Kidney glomerular epithelial cell (primary cell): ENCODE data around the gene AOPEP.

Source experiments
- DNase-seq: peaks from one replicate; lab custom pipeline; 2025; lab: John Stamatoyannopoulos, UW

AOPEP gene

DNA sequence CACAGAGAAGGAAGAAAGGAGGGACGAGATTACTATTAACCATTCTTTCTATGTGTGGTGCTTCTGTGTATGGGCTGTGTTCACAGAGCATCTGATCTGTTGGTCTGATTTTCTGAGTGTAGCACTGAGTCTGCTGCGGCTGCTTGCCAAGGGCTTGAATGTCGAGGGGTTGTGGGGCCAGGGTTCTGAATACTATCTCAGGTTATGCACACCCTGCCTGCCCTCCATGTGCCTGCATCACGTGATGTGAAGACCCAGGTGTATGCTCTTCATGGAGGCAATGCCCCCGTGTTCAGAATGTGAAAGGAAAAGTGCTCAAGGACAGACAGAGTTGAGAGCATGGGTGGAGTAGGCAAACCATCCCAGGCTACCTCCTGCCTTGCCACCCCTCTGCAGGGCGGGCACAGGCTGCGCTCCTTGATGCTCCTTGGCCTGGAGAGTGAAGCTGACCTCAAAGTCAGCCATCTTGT is 336.1 kb downstream of the AOPEP start:
- DNase-seq = no peak

DNA sequence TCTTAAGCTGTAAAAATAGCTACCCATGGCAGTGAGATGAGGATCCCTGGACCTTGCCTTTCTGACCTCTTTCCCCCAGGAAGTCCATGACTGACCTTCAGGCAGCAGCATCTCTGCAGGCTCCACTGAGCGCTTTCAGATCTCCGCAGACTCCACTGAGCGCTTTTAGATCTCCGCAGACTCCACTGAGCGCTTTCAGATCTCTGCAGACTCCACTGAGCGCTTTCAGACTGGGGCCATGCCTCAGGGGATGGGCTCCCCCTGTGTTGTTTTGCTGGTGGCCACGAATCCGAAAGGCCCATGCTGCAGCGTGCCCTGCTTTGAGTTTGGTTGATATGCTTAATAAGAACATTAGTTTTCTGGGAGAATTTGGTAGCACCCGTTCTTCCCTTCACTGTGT is 336.8 kb downstream of the AOPEP start:
- DNase-seq = no peak

DNA sequence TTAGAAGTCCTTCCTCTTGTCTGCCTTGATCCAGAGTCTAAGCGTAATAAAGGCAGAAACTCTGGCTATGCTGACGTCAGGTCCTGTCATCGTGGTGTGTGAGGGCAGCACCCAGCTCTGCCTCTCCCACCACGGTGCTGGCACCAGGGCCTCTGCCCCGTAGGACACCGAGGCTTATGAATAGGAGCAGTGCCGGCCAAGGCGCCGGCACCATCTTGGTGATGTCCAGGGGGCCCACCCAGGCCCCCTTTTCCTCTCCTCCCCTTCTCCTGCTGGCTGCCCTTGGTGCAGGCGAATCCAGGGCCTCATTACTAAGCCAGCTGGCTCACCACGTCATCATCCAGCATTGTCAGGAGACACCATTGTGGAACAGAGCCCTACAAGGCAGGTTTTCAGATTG is 338.7 kb downstream of the AOPEP start:
- no peak for DNase-seq

DNA sequence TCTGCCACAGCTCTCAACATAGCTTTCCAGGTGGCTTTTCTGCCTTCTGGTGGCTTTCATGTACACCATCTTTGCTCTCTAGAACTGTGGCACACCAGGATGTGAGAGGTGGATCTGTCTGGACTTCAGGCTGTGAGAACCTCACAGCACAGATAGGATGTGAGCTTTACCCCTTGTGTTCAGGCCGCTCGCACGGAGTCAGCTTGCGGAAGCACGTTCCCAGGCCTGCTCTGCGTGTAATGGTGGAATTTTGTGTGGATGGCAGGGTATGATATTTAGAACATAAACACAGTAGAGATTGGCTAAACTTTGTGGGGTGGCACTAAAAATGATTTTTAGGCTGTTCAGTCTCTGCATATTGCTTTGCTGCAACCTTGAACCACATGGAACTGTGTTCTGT is 340.6 kb downstream of the AOPEP start:
- DNase-seq = no peak

DNA sequence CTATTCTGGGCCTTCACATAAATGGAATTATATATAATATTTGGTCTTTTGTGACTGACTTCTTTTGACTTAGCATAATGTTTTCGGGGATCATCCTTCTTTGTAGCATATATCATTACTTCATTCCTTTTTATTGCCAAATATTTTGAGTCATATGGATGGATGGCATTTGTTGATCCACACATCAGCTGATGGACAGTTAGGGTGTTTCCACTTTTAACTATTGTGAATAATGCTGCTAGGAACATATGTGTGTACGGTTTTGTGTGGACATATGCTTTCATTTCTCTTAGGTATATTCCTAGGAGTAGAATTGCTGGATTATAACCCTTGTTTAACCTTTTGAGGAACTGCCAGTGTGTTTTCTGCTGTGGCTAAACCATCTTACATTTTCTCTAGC is 341.4 kb downstream of the AOPEP start:
- no peak for DNase-seq

DNA sequence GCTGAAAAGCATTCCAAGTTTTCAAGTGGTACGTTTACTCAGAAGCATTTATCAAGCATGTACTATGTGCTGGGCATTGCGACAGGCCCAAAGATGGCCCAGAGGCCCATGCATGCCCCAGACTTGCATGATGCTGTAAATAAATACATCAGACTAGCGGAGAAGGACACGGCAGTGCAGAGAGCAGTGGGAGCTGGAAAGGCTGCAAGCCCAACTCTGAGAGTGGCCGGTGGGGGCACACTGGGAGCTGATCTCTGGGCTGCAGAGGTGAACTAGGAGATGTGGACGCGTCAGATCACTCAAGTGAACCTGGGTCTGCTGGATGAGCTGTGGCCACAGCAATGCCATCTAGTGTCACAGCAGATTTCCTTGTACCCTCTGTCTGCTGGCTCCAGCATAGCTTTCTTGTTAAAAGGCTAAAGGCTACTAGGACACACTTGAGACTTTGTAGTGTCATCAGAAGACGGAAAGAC is 344.1 kb downstream of the AOPEP start:
- no peak for DNase-seq

DNA sequence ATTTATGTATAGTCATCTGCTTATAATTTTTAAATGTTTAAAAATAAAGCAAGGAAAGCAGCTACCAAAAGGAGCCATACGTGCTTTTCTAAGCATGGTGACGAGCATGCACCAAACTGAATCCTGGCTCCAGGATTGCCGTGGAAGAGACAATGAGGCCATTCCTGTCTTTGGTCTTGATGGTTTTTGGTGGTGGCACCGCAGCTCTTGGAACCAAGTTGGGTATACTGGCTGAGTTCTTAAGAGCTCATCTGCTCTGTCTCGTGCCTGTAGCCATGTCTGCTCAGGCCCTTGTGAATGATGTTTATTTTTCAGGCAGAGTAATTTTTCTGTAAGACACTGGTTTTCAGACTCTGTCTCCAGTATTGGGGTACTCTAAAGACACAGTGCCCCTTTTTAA is 345.0 kb downstream of the AOPEP start:
- DNase-seq = no peak

DNA sequence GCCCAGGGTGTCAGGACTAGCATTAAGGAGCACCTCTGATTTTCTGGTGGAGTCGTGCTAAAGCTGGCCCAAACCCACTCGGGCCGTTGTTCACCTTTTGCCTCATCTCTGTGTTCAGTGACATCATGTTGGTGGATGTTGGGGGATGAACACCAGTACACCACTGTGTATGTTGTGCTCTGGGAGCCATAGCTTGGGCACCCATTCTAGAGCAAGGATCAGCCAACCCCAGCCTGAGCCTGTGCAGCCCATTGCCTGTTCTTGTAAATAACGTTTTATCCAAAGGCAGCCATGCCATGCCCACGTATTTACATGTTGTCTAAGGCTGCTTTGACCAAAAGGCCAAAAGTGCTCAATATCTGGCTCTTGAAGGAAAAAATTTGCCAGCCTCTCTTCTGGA is 345.4 kb downstream of the AOPEP start:
- no peak for DNase-seq

DNA sequence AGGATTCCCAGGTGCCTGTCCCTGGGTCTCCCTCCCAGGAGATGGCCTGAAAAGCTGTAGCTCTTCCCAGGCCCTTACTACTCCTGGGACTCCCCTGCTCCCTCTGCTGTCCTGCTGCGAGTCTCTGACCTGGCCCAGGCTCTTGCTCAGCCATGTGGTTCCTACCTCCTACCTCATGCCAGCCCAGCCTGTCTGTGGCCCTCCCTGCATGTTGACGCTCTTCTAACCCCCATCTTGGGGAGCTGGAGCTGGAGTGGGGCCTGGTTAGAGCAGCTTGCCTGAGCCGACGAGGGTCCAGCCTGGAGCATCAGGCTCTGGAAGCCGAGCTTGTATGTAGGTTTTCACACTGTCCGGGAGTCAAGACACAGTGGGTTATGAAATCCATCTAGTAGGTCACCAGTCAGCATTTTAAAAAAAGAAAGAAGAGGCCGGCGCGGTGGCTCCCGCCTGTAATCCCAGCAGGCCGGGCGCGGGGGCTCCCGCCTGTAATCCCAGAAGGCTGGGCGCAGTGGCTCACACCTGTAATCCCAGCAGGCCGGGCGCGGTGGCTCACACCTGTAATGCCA is 346.6 kb downstream of the AOPEP start:
- no peak for DNase-seq

DNA sequence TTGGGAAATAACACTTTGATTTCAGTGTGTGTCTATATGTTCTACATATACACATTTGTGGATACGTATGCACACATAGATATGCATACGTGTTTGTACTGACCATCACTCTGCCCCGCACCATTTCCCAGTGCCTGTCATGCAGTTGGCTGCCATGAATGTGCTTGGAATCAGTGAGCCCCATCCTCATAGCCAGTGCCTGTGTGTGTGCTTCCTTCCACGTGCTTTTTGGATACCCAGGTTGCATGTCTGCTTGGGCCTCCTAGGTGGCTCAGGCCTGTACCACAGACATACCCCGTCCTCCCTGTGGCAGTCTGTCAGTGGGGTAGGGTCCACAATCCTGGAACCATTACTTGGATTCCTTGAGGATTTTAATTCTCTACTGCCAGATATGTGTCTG is 347.4 kb downstream of the AOPEP start:
- no peak for DNase-seq

DNA sequence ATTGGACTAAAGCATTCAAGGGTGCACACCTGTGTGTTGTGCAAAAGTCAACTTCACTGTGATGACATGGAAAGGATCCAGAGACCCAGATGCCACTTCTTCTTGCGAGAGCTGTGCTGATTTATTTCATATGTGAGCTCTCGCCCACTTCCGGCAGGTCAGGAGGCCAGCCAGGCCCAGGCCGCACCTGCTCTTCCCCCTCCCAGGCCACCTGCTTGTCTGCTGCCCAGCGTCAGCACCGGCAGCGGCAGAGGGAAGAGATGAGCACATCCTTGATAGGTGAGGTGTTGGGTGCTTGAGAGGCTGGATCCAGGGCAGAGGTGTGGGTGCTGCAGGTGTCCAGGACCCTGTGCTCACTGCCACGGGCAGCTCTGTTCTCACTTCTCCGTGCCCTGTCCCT is 348.1 kb downstream of the AOPEP start:
- no peak for DNase-seq

DNA sequence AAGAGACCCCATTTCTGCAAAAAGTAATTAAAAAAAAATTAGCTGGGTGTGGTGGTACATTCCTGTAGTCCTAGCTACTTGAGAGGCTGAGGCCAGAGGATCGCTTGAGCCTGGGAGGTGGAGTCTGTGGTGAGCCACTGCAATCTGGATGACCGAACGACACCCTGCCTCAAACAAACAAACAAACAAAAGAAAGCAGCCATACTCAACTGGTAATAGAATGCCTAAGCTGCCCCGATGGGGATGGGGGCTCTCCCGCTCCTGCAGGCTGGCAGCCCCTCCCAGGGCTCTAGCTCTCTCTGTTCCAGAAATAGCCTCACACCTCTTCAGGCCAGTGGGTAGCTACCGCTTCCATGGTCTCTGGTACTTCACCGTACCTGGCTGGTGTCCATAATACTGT is 349.2 kb downstream of the AOPEP start:
- DNase-seq = no peak

DNA sequence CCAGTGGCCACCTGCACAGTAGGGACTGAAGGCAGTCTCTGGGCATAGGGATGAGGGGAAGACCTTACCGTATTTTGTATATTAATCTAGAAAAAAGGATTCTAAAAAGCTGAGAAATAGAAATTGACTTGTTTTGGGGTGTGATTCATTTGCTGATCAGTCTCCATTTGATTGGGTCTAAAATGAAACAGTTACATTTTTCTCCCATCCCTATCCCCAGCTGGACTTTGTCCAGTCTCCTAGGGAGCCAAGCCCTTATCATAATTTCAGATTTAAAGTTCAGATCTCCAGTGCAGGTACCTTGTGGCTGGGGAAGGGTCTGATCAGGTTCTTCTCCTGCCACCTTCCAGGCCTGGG is 350.2 kb downstream of the AOPEP start:
- DNase-seq = no peak

DNA sequence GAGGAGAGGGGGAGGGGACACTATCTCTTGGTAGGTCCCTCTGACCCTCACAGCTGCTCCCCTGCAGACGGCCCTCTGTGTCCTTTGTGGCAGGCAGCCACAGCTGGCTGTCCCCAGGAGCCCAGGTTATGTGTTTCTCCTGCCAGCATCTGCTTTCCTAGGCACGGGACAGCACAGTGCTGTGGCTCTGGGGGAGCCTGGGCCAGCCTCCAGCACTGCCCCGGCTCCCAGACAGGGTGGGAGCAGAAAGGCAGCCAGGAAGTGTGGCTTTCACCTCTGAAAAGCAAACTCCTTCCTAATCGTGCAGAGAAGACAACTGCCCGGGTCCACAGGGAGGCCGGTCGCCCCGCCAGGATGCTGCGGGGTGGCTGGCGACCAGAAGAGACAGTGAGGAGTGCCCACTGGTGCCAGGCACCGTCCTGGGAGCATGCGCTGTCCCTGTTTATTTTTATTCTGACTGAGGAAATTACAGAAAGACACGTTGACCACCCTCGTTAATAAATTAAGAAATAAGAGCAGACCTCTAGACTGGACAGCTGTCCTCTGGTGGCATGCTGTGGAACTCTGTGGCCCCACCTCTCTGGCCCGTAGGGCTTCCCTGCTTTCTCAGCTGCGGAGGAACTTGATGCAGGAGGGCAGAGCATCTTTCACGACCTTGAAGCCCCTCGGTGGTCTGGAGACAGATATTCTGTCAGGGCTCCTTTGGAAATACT is 350.7 kb downstream of the AOPEP start:
- no peak for DNase-seq

DNA sequence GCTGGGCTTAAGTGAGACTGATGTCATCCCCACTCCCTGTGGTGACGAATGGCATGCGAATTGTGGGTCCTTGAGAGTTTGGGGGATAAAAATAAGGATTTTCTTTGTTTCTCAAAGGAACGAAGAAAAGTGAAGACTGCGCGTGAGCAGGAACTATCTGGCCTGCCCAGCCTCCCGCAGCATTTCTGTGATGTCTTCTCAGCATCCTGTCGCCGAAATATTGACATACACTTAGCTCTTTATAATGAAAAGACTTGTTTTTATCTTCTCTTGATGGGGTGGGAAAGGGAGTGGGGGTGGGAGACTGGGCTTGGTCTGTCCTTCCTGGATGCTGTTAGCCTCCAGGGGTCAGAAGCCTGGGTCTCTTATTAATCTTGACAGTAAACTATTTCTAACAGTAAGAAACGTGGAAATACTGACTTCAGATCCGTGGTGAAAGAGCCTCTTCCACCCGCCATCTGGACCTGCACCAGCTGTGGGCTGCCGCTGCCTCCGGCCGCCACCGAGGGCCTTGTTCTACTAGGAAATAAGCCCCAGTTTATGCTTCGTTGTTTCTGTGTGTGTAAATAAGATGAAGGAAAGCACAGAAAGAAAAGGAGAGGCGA is 351.4 kb downstream of the AOPEP start:
- no peak for DNase-seq

DNA sequence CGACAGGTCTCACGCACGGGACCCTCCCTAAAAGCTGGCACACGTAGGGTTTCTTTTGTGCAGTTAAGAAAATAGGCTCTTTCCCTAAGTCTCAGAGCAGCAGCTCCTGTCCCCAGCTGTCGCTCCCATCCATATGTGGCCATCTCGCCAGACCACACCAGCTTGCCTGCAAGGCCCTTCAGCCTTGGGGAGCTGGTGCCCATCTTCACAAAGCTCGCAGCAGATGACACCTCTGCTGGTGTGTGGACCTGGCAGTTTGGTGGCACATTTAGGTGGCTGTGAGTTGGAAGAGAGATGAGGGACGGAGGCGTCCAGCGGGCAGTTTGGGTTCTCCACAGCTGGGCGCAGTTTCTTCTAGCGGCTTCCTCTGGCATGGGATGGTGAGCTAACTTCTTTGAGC is 352.0 kb downstream of the AOPEP start:
- no peak for DNase-seq

DNA sequence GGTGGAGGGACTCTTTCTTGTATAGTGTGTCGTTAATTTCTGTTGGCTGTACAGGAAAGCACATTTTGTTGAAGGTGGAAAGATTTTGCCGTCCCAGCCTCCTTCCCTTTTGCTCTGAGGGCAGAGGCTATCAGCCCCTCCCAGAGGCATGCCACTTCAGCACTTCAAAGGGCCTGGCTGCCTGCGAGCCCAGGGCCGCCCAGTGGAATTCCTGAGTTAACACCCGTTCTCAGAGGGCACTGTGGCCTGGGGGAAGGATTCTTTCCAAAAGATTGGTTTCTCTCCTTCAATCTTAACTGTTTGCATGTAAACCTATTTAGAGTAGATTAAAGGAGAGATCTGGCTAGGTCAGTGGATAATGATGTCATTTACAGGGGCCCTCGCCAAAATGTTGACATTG is 352.4 kb downstream of the AOPEP start:
- no peak for DNase-seq

DNA sequence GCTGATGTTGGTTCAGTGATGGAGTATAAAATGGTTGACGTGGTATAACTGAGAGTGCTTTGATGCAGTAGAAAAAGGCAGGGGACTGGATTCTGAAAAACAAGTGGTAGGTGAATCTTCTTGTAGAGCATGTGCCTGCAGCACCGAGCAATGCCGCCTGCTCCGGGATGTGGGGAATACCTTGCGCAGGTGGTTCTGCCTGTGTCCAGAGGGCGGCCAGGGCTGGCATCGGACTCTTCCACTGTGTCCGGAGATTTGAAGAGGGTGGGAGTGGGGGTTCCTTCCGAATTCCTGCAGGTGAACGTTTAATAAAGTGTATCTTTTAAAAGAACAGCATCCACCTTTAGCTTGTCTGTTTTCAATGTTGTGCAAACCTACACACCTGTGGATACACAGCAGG is 353.0 kb downstream of the AOPEP start:
- no peak for DNase-seq

DNA sequence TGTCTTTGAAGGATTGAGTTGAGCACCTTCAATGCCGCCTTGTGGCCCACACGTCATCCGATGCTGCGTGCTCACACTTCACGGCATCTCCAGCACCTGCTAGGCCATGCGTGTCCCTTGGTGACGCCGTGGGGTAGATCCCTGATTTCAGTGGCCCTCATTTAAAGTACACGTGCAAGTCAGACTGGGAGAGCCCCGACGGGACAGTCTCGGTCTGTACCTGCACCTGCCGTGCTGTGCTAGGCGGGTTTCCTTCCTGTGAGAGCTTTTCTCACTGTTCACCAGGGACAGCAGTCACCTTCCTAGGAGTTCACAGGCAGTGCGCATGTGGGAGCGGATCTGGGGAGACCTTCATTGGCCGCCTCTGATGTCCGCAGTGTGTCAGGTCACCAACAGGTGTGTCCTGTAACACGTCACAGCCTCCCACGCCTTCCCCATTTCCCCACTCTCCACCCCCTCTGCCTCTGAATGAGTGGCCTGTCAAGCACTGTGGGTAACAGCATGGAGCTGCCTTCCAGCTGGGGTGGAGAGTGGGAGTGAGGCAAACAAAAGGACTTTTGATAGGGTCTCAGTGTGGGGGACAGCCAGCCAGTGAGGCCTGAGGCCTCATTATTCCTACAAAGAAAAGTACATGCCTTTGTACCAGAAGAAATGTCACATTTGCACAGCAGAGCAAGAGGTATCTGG is 354.6 kb downstream of the AOPEP start:
- DNase-seq = no peak

DNA sequence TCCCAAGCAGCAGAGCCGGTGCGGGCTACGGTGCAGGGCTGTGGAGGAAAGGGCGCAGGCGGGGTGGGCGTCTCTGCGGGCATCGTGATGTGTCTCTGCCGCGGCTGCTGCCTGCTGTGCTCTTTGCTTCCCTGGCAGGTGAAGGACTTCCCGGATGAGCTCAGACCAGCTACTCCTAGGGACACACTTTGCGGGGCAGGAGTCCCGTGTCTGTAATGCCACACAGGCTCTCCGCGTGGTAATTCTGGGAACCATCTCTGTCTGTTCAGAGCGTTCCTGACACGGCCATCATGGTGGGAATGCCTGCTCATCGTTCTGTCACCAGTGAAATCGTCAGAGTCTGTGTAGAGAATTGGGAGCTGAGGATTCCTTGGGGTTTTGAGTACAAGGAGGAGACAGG is 355.5 kb downstream of the AOPEP start:
- DNase-seq = no peak

DNA sequence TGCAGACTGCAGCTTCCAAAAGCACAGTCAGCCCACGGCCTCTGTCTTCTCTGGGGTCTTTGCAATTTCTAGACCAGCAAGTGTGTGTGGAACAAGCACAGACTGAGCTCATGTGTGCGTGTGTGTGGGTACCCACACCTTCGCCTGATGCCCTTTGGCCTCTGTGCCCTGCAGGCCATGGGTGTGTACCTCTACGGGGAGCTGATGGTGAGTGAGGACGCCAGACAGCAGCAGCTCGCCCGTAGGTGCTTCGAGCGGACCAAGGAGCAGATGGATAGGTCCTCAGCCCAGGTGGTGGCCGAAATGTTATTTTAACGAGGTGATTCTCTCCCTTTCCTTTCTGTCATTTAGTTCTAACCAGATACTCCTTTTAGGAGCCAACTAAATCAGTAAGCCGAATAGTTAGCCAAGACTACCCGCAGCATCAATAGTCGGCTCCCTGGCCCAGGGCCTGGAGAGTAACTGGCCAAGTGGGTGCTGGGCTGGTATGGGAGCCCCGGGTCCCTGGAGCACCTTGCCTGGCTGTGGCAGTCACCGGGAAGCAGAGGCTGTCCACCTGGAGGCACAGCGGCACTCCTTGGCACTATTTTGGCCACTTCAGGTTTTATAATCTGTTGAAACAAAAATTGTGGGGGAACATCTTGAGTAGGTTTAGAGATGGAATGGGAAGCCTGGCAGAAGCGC is 356.0 kb downstream of the AOPEP start:
- DNase-seq = no peak

DNA sequence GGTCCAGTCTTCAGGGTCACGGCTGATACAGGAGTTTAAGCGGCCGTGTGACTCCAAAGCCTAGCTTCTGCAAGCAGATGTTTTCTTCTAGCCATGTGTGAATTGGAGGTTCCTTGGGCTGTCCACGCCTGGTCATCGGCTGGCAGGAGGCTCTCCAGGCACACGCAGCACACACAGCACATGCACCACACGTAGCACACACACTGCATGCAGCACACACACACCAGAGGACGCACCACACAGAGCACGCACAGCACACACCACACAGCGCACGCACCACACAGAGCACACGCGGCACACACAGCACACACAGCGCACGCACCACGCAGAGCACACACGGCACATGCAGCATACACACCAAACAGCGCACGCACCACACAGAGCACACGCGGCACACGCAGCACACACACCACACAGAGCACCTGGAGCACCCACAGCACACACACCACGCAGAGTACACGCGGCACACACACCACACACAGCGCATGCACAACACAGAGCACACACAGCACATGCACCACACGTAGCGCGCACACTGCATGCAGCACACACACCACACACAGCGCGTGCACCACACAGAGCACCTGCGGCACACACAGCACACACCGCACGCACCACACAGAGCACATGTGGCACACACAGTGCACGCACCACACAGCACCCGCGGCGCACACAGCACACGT is 356.7 kb downstream of the AOPEP start:
- DNase-seq = no peak
